NCI-H1092 (cell line): ENCODE measurements around the gene ARHGEF1.

Experiments used
- DNase-seq: peaks from one replicate; lab custom pipeline; 2025; lab: John Stamatoyannopoulos, UW

The ARHGEF1 gene

GRCh38 chr19:41883821-41884733, 1.1 kb downstream of the ARHGEF1 start:
- peak; percentile 90 for DNase-seq

DNA sequence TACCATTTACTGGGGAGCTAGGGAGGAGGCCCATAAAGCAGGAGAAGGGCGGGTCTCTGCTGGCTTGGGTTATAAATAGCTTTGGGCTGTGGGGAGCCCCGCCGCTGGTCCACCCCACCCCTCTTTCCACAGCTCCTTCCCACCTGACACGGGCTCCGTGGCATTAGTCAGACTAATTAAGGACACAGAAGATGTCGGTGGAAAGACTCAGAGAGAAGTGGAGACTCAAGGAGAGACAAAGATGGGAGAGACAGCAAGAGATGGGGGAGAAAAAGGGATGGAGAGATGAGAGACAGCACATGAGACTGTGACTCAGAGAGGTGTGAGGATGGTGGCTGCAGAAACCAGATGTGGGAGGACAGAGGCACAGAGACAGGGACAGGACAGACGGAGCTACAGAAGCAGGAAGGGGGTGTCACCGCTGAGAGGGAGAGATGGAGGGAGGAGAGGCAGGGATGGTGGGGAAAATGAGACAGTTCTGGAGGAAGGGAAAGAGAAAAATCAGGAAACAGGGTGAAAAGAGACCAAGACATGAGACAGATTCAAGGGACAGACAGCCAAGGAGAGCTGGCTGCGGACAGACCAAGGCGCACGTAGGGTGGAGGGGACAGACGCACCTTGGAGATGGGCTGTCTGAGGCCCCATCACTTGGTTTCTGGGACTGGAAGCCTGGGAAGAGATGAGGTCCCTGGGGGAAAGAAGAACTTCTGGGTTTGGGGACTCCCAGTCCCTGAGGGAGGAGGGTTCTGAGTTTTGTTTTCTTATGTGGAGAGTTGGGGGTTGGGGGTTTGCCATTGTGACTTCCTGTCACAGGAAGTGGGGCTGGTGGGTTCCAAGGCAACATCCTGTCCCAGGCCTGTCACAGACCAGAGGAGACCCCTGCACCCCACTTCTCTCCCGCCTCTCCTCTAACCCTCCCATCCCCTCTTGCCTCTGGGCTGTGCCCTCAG, 4.1 kb downstream of the ARHGEF1 start:
- no peak for DNase-seq

DNA sequence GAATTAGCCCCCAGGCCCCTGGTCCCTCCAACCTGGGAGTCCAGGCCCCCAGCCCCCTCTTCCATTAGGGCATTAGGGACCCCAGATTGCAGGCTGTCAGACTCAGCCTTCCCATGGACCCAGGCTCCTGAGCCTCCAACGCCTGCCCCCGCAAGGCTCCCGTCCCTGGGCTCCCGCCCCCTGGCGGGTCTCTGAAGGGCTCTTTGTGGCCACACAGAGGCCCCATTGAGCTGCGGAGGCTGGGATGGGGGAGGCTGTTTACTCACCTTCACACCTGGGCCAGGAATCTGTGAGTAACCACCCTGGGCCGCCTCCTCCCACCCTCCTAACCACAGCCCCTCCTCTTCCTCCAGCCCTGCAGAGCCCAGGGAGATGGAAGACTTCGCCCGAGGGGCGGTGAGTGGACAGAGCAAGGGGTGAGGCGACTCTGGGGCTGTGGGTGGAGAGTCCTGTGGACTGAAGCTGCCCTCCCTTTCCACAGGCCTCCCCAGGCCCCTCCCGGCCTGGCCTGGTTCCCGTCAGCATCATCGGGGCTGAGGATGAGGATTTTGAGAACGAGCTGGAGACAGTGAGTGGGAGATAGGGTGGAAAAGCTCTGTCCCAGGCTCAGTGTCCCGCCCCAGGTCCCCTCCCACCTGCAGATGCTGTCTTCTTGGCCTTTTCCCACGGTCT, 4.9 kb downstream of the ARHGEF1 start:
- DNase-seq = no peak

- no peak for DNase-seq
Observed at GRCh38 chr19:41888926-41889325, 5.9 kb downstream of the ARHGEF1 start.

- no peak for DNase-seq
Observed at GRCh38 chr19:41889896-41890295, 6.9 kb downstream of the ARHGEF1 start.

GRCh38 chr19:41890936-41891335, 8.0 kb downstream of the ARHGEF1 start:
- no peak for DNase-seq

- DNase-seq = no peak
Observed at GRCh38 chr19:41892173-41892902, 9.4 kb downstream of the ARHGEF1 start.

DNA sequence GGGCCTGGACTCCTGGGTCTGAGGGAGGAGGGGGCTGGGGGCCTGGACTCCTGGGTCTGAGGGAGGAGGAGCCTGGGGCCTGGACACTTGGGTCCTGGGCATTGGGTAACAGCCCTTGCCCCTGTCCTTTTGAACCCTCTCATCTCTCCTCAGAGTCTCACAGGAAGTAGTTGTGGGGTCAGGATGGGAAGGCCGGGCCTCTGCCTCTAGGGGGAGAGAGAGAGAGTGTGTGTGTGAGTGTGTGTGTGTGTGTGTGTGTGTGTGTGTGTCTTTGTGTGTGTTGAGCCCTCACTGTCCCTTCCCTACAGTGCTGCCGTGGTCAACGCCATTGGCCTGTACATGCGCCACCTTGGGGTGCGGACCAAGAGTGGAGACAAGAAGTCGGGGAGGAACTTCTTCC, 10.9 kb downstream of the ARHGEF1 start:
- DNase-seq = no peak

- no peak for DNase-seq
Observed at GRCh38 chr19:41894350-41894749, 11.4 kb downstream of the ARHGEF1 start.

- DNase-seq = no peak
Observed at GRCh38 chr19:41895745-41896580, 13.0 kb downstream of the ARHGEF1 start.

GRCh38 chr19:41896581-41896942, 13.6 kb downstream of the ARHGEF1 start:
- DNase-seq = no peak

GRCh38 chr19:41897181-41897580, 14.2 kb downstream of the ARHGEF1 start:
- no peak for DNase-seq

DNA sequence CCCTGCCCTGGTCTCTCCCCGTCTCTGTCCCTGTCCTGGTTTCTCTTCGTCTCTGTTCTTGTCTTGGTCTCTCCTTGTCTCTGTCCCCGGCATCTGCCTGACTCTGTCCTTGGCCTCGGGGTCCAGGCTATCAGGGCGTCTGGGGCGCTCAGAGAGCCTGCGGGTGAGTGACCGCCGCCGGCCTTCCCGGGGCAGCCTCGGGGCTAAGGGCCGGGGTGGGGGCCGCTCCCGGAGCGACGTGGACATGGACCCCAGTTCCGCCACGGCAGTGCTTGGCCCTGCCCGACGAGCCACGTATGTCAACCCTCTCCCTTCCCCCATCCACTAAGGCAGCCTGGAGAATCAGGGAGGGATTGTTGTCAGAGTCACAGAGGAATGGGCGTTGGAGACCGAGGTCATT, 14.8 kb downstream of the ARHGEF1 start:
- no peak for DNase-seq

GRCh38 chr19:41898235-41898634, 15.3 kb downstream of the ARHGEF1 start:
- DNase-seq = no peak

- no peak for DNase-seq
Observed at GRCh38 chr19:41901707-41902360, 18.9 kb downstream of the ARHGEF1 start.

GRCh38 chr19:41902594-41902993, 19.6 kb downstream of the ARHGEF1 start:
- no peak for DNase-seq

- DNase-seq = no peak
Observed at GRCh38 chr19:41903193-41903953, 20.4 kb downstream of the ARHGEF1 start.

DNA sequence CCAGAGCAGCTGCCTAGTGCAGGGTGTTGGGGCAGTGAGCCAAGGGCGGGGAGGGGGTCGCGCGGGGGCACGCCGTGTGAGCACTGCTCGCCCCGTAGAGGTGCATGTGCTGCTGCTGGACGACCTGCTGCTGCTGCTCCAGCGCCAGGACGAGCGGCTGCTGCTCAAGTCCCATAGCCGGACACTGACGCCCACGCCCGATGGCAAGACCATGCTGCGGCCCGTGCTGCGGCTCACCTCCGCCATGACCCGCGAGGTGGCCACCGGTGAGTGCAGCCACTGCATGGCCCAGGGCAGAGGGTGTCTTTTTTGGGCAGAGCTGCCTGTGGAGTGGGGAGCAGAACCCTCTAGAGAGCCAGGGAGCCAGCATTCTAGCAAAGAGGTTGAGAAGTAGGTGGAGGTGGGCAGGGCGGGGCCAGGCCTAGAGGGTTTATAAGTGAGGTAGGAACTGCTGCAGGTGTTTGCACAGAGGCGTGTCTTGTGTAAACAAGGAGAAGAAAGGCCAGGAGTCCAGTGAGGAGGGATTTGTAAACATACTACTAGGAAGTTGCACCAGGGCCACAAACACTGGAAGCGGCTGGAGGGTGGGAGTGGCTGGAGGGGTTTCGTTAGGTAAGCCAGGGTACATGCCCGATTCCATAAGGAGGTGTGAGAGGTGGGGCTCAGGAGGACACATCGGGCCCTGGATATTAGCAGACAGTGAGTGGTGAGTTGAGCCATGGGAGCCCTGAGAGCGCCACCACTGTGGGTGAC, 21.3 kb downstream of the ARHGEF1 start:
- no peak for DNase-seq
